Glomerular endothelial cell (primary cell): ENCODE measurements around the gene PFN1. TPM values are rescaled to one million over a fixed set of nuclear protein-coding genes. Genes with fewer than 3 reads are reported as not detected.

ENCODE experiments used
- DNase-seq: peaks from one replicate; pipeline ENCODE4 v3.0.0-alpha.2; 2011; ENCODE audit warnings: low read depth, low spot score; ENCODE audit errors: extremely low read depth
- total RNA-seq: library from RNA; depleted of rRNA; stranded (reverse); fragments of >200 nt; gene quantifications from 2 replicates; pipeline ENCODE4 v1.2.3, GENCODE V29; 2015

PFN1 gene
- total RNA-seq, 1 donor from 2014 or later, result 1,900 TPM

- DNase-seq, result no peak
These were observed 49.4 kb downstream of the PFN1 start for GRCh38 chr17:4898927-4899326.

- DNase-seq, result no peak
These were observed 50.0 kb downstream of the PFN1 start for GRCh38 chr17:4898351-4898750.

- no peak for DNase-seq
These were observed 50.5 kb downstream of the PFN1 start for GRCh38 chr17:4897785-4898184.

- no peak for DNase-seq
These were observed 51.1 kb downstream of the PFN1 start for GRCh38 chr17:4897198-4897687.

- DNase-seq, result no peak
These were observed 51.8 kb downstream of the PFN1 start for GRCh38 chr17:4896332-4897197.

GRCh38 chr17:4895657-4896331, 52.5 kb downstream of the PFN1 start:
- DNase-seq, result no peak

Other genes starting within 250 kb of the PFN1 start
- 21.8 and 25.5 TPM in 2 replicates for gene PELP1, start 244.4 kb downstream of the PFN1 start, total RNA-seq
- gene ARRB2, start 237.9 kb downstream of the PFN1 start, total RNA-seq, result 11.6 and 13.0 TPM in 2 replicates
- 22.6 and 32.6 TPM in 2 replicates for gene MED11, start 217.1 kb downstream of the PFN1 start, total RNA-seq
- 0.06 and 0.15 TPM in 2 replicates for gene ZMYND15, start 208.7 kb downstream of the PFN1 start, total RNA-seq
- gene CXCL16, start 208.6 kb downstream of the PFN1 start, total RNA-seq, result 18.0 and 18.5 TPM in 2 replicates
- not detected in 2 replicates for gene TM4SF5, start 176.6 kb downstream of the PFN1 start, total RNA-seq
- gene VMO1, start 162.2 kb downstream of the PFN1 start, total RNA-seq, result 0.44 TPM in 1 of 2 replicates, not detected in the other
- not detected in 2 replicates for gene GLTPD2, start 159.6 kb downstream of the PFN1 start, total RNA-seq
- gene PSMB6, start 152.4 kb downstream of the PFN1 start, total RNA-seq, result 143 and 209 TPM in 2 replicates
- gene PLD2, start 141.4 kb downstream of the PFN1 start, total RNA-seq, result 33.5 and 36.9 TPM in 2 replicates
- gene MINK1, start 115.2 kb downstream of the PFN1 start, total RNA-seq, result 51.0 and 74.7 TPM in 2 replicates
- gene C17orf107, start 49.0 kb downstream of the PFN1 start, total RNA-seq, result 0.88 and 1.6 TPM in 2 replicates
- 0.76 and 1.5 TPM in 2 replicates for gene CHRNE, start 45.4 kb downstream of the PFN1 start, total RNA-seq
- gene GP1BA, start 16.3 kb downstream of the PFN1 start, total RNA-seq, result not detected in 2 replicates
- 47.3 and 52.1 TPM in 2 replicates for gene SLC25A11, start 8.5 kb downstream of the PFN1 start, total RNA-seq
- 47.5 and 54.7 TPM in 2 replicates for gene RNF167, start 8.3 kb downstream of the PFN1 start, total RNA-seq
- 0.15 and 2.6 TPM in 2 replicates for gene ENO3, start 2.6 kb upstream of the PFN1 start, total RNA-seq
- 61.8 and 69.5 TPM in 2 replicates for gene SPAG7, start 19.3 kb upstream of the PFN1 start, total RNA-seq
- 16.4 and 35.1 TPM in 2 replicates for gene CAMTA2, start 39.1 kb upstream of the PFN1 start, total RNA-seq
- 0.39 and 0.76 TPM in 2 replicates for gene INCA1, start 49.0 kb upstream of the PFN1 start, total RNA-seq
- gene KIF1C, start 49.4 kb upstream of the PFN1 start, total RNA-seq, result 114 and 117 TPM in 2 replicates
- gene SLC52A1, start 86.9 kb upstream of the PFN1 start, total RNA-seq, result 0.10 TPM in 1 of 2 replicates, not detected in the other
- 2.0 and 2.5 TPM in 2 replicates for gene ZFP3, start 129.9 kb upstream of the PFN1 start, total RNA-seq
- gene ZNF232, start 163.3 kb upstream of the PFN1 start, total RNA-seq, result 3.4 and 4.4 TPM in 2 replicates
- not detected in 2 replicates for gene USP6, start 167.5 kb upstream of the PFN1 start, total RNA-seq
- 3.5 and 4.9 TPM in 2 replicates for gene ZNF594, start 243.3 kb upstream of the PFN1 start, total RNA-seq